Activated CD4-positive, alpha-beta T cell treated with anti-CD3 and anti-CD28 coated beads for 36 hours (primary cell): ENCODE data around the gene MYG1. TPM values are rescaled to one million over a fixed set of nuclear protein-coding genes. Genes with fewer than 3 reads are reported as not detected.

ENCODE experiments used
- ATAC-seq: fragments of 200-7000 bp; cut with Tn5 transposase; one replicate; pipeline ENCODE4 v1.10.0; 2021; ENCODE audit warnings: mild to moderate bottlenecking, moderate library complexity
- CTCF ChIA-PET: fragments of 350-600 bp; sonication (Branson Sonifier 250); formaldehyde crosslinking; loops from one replicate; lab custom pipeline; 2021; ENCODE audit warnings: antibody characterized with exemption; lab: Charles Lee
- POLR2A ChIA-PET: fragments of 350-600 bp; sonication (Branson Sonifier 250); formaldehyde crosslinking; loops from one replicate; lab custom pipeline; 2021; ENCODE audit warnings: antibody characterized with exemption, inconsistent platforms; lab: Charles Lee
- DNase-seq: peaks from one replicate; pipeline ENCODE4 v3.0.0-alpha.2; 2020
- H3K27ac Mint-ChIP-seq: one replicate; pipeline ENCODE4 v1.8.0; 2021; ENCODE audit warnings: mixed read lengths
- H3K27me3 Mint-ChIP-seq: one replicate; pipeline ENCODE4 v1.8.0; 2021; ENCODE audit warnings: mixed read lengths
- H3K36me3 Mint-ChIP-seq: one replicate; pipeline ENCODE4 v1.8.0; 2021; ENCODE audit warnings: low read depth, mixed read lengths
- H3K4me1 Mint-ChIP-seq: one replicate; pipeline ENCODE4 v1.8.0; 2021; ENCODE audit warnings: mixed read lengths
- H3K4me3 Mint-ChIP-seq: one replicate; pipeline ENCODE4 v1.8.0; 2021; ENCODE audit warnings: mild to moderate bottlenecking, moderate library complexity, mixed read lengths
- H3K9me3 Mint-ChIP-seq: one replicate; pipeline ENCODE4 v1.8.0; 2021; ENCODE audit warnings: low read depth, mixed read lengths
- intact Hi-C, 2 experiments: fragments of 100-400 bp; cut with DNase I in 1 of 2; cut with micrococcal nuclease in 1 of 2; formaldehyde crosslinking; loops; one replicate each; pipeline versions ENCODE4 v1.14.2 to v1.15.1; 2022 to 2024; cut with DNase I, micrococcal nuclease
- total RNA-seq, 2 experiments: library from RNA; stranded (reverse); gene quantifications; one replicate each; pipeline ENCODE4 v1.2.3, GENCODE V29; 2021

The MYG1 gene
- total RNA-seq, 2 experiments from 2014 or later = 61.9 to 68.8 TPM

DNA sequence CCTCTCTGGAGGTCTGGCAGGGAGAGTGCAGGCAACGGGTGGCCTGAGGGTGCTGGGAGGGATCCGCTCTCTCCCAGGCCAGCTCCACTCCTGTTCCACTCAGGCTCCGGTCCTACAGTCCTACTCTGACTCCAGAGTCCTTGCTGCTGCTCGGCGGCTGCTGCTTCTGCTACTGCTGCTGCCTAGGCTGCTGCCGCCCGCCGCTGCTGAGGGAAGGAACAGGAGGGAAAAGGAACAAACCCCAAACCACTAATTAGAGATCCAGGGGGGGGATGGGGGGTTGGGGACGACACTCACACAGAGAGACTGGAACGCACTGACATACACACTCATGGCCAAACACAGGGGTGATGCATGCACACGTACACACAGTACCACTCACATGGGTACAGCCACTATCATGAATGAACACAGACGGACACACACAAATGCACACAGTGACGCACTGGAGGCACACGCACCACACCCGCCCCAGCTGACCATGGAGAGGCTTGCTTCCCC, 36.7 kb downstream of the MYG1 start, which contains the start of gene SP7:
Gene SP7 (minus strand): TSS at position 174 of the 501 bp plus-strand sequence. CDS start 708 bp downstream, outside the sequence.
- POLR2A ChIA-PET = interaction anchor here (0.7 kb wide), 1 partner anchor 54 kb away, joined by 3 read pairs; no protein-coding TSS in a partner anchor

GRCh38 chr12:53338017-53338416, 38.5 kb downstream of the MYG1 start:
- Mint-ChIP-seq H3K4me1 (peaks cover 17% of the 10 kb centered on the region), H3K4me3 (no peak overlapping the region), H3K36me3 (no peaks in the 10 kb centered on the region), H3K27ac (no peak overlapping the region), H3K9me3 (no peaks in the 10 kb centered on the region), H3K27me3 (peaks cover 35% of the 10 kb centered on the region)
- ATAC-seq (no peak), DNase-seq (no peak)
- intact Hi-C loops = no loop called here
- POLR2A ChIA-PET = no interaction called here
- CTCF ChIA-PET = no interaction called here

More for the DNA sequence above, 36.7 kb downstream of the MYG1 start, which contains the start of gene SP7:
- H3K36me3 Mint-ChIP-seq = no peaks in the 10 kb centered on the region
- ATAC-seq = peak; percentile 49
- H3K4me3 Mint-ChIP-seq = no peak within 1 kb of the TSS
- no peaks in the 10 kb centered on the region for H3K9me3 Mint-ChIP-seq
- peaks cover 17% of the 10 kb centered on the region for H3K4me1 Mint-ChIP-seq
- DNase-seq = no peak
- no peak within 1 kb of the TSS for H3K27ac Mint-ChIP-seq
- H3K27me3 Mint-ChIP-seq = peaks cover 37% of the 10 kb centered on the region
- CTCF ChIA-PET = interaction anchor here (1.0 kb wide), 1 partner anchor 9 kb away, joined by 5 read pairs; no protein-coding TSS in a partner anchor
- intact Hi-C loops = no loop called here

GRCh38 chr12:53338916-53339315, 39.4 kb downstream of the MYG1 start:
- H3K27me3 Mint-ChIP-seq = peaks cover 34% of the 10 kb centered on the region

DNA sequence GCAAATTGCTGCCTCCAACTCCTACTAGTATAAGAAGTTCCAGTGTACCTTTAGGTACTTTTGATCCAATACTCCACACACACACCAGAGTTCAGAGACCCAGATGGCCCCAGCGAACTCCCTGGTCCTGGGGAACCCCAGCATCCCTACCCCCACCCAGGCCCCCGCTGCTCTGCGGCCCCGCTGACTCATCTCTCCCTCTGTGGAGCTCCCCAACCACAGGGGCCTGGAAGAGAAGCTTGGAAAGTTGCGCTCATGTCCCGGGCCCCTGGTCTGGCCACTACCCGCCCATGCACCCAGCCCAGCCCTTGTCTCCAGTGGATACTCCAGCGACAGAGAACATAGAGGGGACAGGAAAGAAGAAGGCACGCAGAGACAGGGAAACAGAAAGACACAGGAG, 40.9 kb downstream of the MYG1 start:
- Mint-ChIP-seq H3K4me1 (peaks cover 31% of the 10 kb centered on the region), H3K9me3 (no peaks in the 10 kb centered on the region), H3K27me3 (peaks cover 28% of the 10 kb centered on the region), H3K4me3 (no peak overlapping the region), H3K36me3 (no peaks in the 10 kb centered on the region), H3K27ac (no peak overlapping the region)
- peak; percentile 19 for DNase-seq
- POLR2A ChIA-PET = no interaction called here
- CTCF ChIA-PET = interaction anchor here (1.0 to 1.1 kb wide), 3 partner anchors 12 to 126 kb away, joined by 3 to 5 read pairs (median 3); no protein-coding TSS in a partner anchor
- no peak for ATAC-seq
- intact Hi-C loops = no loop called here

More at GRCh38 chr12:53338916-53339315, 39.4 kb downstream of the MYG1 start:
- no peaks in the 10 kb centered on the region for H3K36me3 Mint-ChIP-seq
- POLR2A ChIA-PET = interaction anchor here (0.6 kb wide), 1 partner anchor 15 kb away, joined by 3 read pairs; no protein-coding TSS in a partner anchor
- H3K27ac Mint-ChIP-seq = no peak overlapping the region
- CTCF ChIA-PET = no interaction called here
- no peak overlapping the region for H3K4me3 Mint-ChIP-seq
- ATAC-seq (no peak), DNase-seq (no peak)
- no peaks in the 10 kb centered on the region for H3K9me3 Mint-ChIP-seq
- peaks cover 20% of the 10 kb centered on the region for H3K4me1 Mint-ChIP-seq
- intact Hi-C loops = no loop called here

GRCh38 chr12:53343449-53343848, 44.0 kb downstream of the MYG1 start:
- H3K4me3 Mint-ChIP-seq = no peak overlapping the region
- peak overlapping the region; percentile 33 for H3K27ac Mint-ChIP-seq
- no peak for ATAC-seq

GRCh38 chr12:53343969-53344368, 44.5 kb downstream of the MYG1 start:
- Mint-ChIP-seq H3K27ac (peak overlapping the region; percentile 69), H3K27me3 (peaks cover 5% of the 10 kb centered on the region), H3K9me3 (no peaks in the 10 kb centered on the region), H3K36me3 (no peaks in the 10 kb centered on the region), H3K4me3 (peak overlapping the region; percentile 61), H3K4me1 (peaks cover 24% of the 10 kb centered on the region)
- ChIA-PET CTCF (interaction anchor here (0.6 to 6.1 kb wide), 12 partner anchors 10 to 992 kb away, joined by 3 to 77 read pairs (median 4); partner anchors contain the start of gene AAAS), POLR2A (no interaction called here)
- ATAC-seq (peak; percentile 58), DNase-seq (no peak)
- intact Hi-C loops = loop anchor here (2.0 kb wide), 2 partner anchors 45 to 185 kb away; partner anchors contain the start of gene MYG1 (in 1 of the 2)

More at GRCh38 chr12:53343449-53343848, 44.0 kb downstream of the MYG1 start:
- Mint-ChIP-seq H3K4me1 (peaks cover 24% of the 10 kb centered on the region), H3K27me3 (peaks cover 6% of the 10 kb centered on the region), H3K36me3 (no peaks in the 10 kb centered on the region), H3K9me3 (no peaks in the 10 kb centered on the region)
- ChIA-PET POLR2A (no interaction called here), CTCF (interaction anchor here (0.6 to 6.1 kb wide), 6 partner anchors 9 to 97 kb away, joined by 3 to 77 read pairs (median 4); partner anchors contain the start of gene AAAS)
- DNase-seq = no peak
- intact Hi-C loops = no loop called here

- ATAC-seq (no peak), DNase-seq (no peak)
- intact Hi-C loops = loop anchor here (2.0 kb wide), 2 partner anchors 46 to 186 kb away; partner anchors contain the start of gene MYG1 (in 1 of the 2)
- Mint-ChIP-seq H3K27me3 (peaks cover 5% of the 10 kb centered on the region), H3K9me3 (no peaks in the 10 kb centered on the region), H3K27ac (peak overlapping the region; percentile 69), H3K4me1 (peaks cover 24% of the 10 kb centered on the region), H3K4me3 (peak overlapping the region; percentile 61), H3K36me3 (no peaks in the 10 kb centered on the region)
- ChIA-PET POLR2A (interaction anchor here (0.6 to 1.4 kb wide), 7 partner anchors 16 to 139 kb away, joined by 3 to 9 read pairs (median 3); partner anchors contain the start of gene SP1), CTCF (interaction anchor here (0.6 to 6.1 kb wide), 34 partner anchors 9 to 992 kb away, joined by 3 to 77 read pairs (median 5); partner anchors contain the start of genes AAAS, CSAD, ESPL1 and PFDN5)
These were observed 45.0 kb downstream of the MYG1 start for GRCh38 chr12:53344487-53344823.

DNA sequence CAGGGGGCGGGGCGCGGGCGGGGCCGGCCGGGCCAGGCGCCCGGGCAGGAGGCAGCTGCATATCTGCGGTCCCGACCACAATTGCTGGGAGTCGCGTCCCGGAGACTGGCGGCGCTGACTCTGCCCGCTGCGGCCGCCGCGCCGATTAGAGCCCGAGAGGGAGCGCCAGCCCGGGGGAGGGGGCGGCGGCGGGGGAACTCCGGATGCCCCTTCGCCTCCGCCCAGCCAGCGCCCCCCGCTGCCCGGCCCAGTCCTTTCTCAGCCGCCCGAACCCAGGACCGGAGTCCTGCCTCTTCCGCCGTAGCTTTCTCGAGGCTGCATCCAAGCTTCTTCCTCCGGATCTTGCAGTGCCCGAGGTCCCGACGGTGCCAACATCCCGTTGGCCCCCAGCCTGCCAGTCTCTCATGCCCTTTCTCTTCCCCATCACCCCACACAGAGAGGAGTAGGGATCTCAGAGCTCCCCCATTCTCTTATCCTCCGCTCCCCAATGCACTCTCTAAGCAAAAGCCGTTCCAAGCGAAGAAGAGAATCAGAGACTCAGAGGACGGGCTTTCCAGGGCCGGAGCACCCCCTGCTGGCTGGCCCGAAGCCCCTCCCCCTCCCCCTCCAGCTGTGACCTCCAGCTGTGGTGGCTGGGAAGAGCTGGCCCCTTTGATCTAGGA, 45.5 kb downstream of the MYG1 start:
- Mint-ChIP-seq H3K27ac (peak overlapping the region; percentile 90), H3K4me1 (peaks cover 24% of the 10 kb centered on the region), H3K4me3 (peak overlapping the region; percentile 83), H3K9me3 (no peaks in the 10 kb centered on the region), H3K36me3 (no peaks in the 10 kb centered on the region), H3K27me3 (peaks cover 2% of the 10 kb centered on the region)
- POLR2A ChIA-PET = interaction anchor here (0.6 to 1.4 kb wide), 7 partner anchors 15 to 139 kb away, joined by 3 to 9 read pairs (median 3); partner anchors contain the start of gene SP1
- intact Hi-C loops = loop anchor here (1.0 to 2.0 kb wide), 5 partner anchors 21 to 186 kb away; partner anchors contain the start of gene MYG1 (in 1 of the 2)
- peak; percentile 88 for DNase-seq
- peak; percentile 85 for ATAC-seq
- CTCF ChIA-PET = interaction anchor here (0.6 to 6.1 kb wide), 45 partner anchors 9 to 993 kb away, joined by 3 to 77 read pairs (median 4); partner anchors contain the start of genes AAAS, CSAD, ESPL1 and PFDN5

DNA sequence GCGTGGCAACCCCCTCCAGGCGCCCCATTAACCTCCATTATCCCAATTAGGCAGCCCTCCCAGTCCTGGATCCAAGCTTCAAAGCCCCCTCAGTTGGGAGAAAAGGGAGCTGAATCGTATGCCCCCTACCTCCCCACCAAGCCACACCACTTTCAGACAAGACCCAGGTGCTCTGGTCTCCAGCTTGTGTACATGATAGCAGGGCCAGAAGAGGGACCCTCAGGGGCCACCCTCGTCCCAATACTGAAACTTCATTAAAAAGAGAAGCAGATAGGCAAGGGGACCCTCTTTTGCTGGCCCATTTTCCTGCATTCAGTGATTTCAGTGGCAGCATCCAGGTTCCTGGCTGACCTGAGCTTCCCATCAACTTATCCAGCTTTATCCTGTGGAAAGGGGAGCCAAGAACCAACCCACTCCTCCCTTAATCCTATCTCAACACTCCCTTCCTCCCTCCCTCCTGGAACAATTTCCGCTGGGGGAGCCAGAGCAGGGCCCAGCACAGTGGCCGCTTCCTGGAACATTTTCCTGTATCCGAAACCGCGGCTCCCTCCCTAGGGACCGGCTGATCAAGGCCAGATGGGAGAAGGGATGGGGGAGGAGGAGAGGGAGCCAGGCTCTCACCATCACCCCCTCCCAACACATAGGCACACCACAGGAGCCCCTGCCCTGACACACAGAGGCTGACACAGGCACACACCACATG, 46.1 kb downstream of the MYG1 start:
- DNase-seq (no peak), ATAC-seq (peak; percentile 10)
- H3K4me1 Mint-ChIP-seq = peaks cover 17% of the 10 kb centered on the region
- no peak overlapping the region for H3K27ac Mint-ChIP-seq
- CTCF ChIA-PET = interaction anchor here (0.6 to 6.1 kb wide), 42 partner anchors 10 to 298 kb away, joined by 3 to 77 read pairs (median 4); partner anchors contain the start of genes AAAS, CSAD, ESPL1 and PFDN5
- intact Hi-C loops = loop anchor here (1.0 to 2.0 kb wide), 5 partner anchors 21 to 187 kb away; partner anchors contain the start of gene MYG1 (in 1 of the 2)
- H3K36me3 Mint-ChIP-seq = no peaks in the 10 kb centered on the region
- H3K27me3 Mint-ChIP-seq = no peaks in the 10 kb centered on the region
- H3K9me3 Mint-ChIP-seq = no peaks in the 10 kb centered on the region
- peak overlapping the region; percentile 83 for H3K4me3 Mint-ChIP-seq
- POLR2A ChIA-PET = interaction anchor here (1.0 to 1.4 kb wide), 4 partner anchors 21 to 138 kb away, joined by 3 read pairs; partner anchors contain the start of gene SP1

DNA sequence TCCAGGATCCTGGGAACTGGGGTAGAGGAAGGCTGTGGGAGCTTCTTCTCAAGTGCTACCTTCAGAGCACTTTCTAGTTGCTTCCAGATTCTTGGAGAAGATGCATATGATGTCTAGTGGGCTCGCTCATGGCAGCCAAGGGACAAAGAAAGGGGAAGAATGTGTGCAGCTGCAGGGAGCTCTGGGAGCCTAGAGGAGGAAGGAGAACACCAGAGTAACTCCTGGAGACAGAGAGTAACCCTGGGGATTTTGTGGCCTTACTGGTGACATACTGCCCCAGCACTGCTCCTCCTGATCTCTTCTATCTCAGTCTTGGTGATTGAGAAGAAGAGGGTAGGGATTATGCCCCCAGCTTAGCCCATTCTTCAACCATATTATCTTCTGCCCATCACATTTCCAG, 47.0 kb downstream of the MYG1 start:
- DNase-seq (no peak), ATAC-seq (no peak)
- Mint-ChIP-seq H3K4me3 (no peak overlapping the region), H3K9me3 (no peaks in the 10 kb centered on the region), H3K27ac (no peak overlapping the region), H3K36me3 (no peaks in the 10 kb centered on the region), H3K4me1 (peaks cover 16% of the 10 kb centered on the region), H3K27me3 (no peaks in the 10 kb centered on the region)
- ChIA-PET POLR2A (no interaction called here), CTCF (interaction anchor here (0.7 to 6.1 kb wide), 9 partner anchors 10 to 163 kb away, joined by 3 to 77 read pairs (median 3); partner anchors contain the start of gene AAAS)
- intact Hi-C loops = no loop called here
